Keratinocyte (primary cell): ENCODE results near the gene FAM83D. TPM values are rescaled to one million over a fixed set of nuclear protein-coding genes. Genes with fewer than 3 reads are reported as not detected.

Source experiments
- DNase-seq: peaks from one replicate; pipeline ENCODE4 v3.0.0-alpha.2; 2011; ENCODE audit warnings: low read depth, missing footprints, low spot score
- FAIRE-seq: peaks from 2 replicates; lab custom pipeline; 2011; peaks lifted over from hg19 to GRCh38; lab: Jason Lieb, UNC
- H2AFZ ChIP-seq: 2 replicates; pipeline ENCODE4 v1.6.0; 2012; ENCODE audit warnings: low read length, control low read depth, inconsistent platforms; ENCODE audit not compliant: control insufficient read depth
- H3K27ac ChIP-seq: 2 replicates; pipeline ENCODE4 v1.5.1; 2011; ENCODE audit warnings: low read length; ENCODE audit not compliant: control insufficient read depth, insufficient read depth
- H3K27me3 ChIP-seq: 3 replicates; pipeline ENCODE4 v1.6.0; 2011; ENCODE audit warnings: low read length; ENCODE audit not compliant: control insufficient read depth, insufficient read depth; ENCODE audit errors: extremely low read depth
- H3K36me3 ChIP-seq, 2 experiments: 2 replicates in 1 of 2; 3 replicates in 1 of 2; pipeline ENCODE4 v1.5.1; 2011; ENCODE audit warnings: low read length in 2 of 2, mild to moderate bottlenecking in 1 of 2; ENCODE audit not compliant: control insufficient read depth in 2 of 2, insufficient read depth in 2 of 2; ENCODE audit errors: extremely low read depth in 1 of 2
- H3K4me1 ChIP-seq: 3 replicates; pipeline ENCODE4 v1.5.1; 2011; ENCODE audit warnings: low read length; ENCODE audit not compliant: control insufficient read depth, insufficient read depth; ENCODE audit errors: extremely low read depth
- H3K4me2 ChIP-seq: 3 replicates; pipeline ENCODE4 v1.6.0; 2011; ENCODE audit warnings: low read depth, low read length; ENCODE audit not compliant: control insufficient read depth, insufficient read depth; ENCODE audit errors: extremely low read depth
- H3K4me3 ChIP-seq, 3 experiments: fragments of 200-600 bp in 1 of 3; sonication (generic) in 1 of 3; 2 replicates in 2 of 3; 3 replicates in 1 of 3; pipeline ENCODE4 v1.5.1; 2011 to 2016; ENCODE audit warnings: low read length in 3 of 3, mild to moderate bottlenecking in 3 of 3, control low read depth in 2 of 3, inconsistent platforms in 1 of 3, low read depth in 1 of 3, mixed read lengths in 1 of 3, mixed run types in 1 of 3, moderate library complexity in 1 of 3; ENCODE audit not compliant: control insufficient read depth in 2 of 3, insufficient read depth in 2 of 3; ENCODE audit errors: extremely low read depth in 1 of 3
- H3K79me2 ChIP-seq: 2 replicates; pipeline ENCODE4 v1.6.0; 2012; ENCODE audit warnings: low read length; ENCODE audit not compliant: control insufficient read depth, insufficient read depth
- H3K9ac ChIP-seq: 3 replicates; pipeline ENCODE4 v1.6.0; 2011; ENCODE audit warnings: low read length; ENCODE audit not compliant: control insufficient read depth, insufficient read depth; ENCODE audit errors: extremely low read depth
- H3K9me1 ChIP-seq: 3 replicates; pipeline ENCODE4 v1.6.0; 2011; ENCODE audit warnings: low read length; ENCODE audit not compliant: control insufficient read depth, insufficient read depth; ENCODE audit errors: extremely low read depth
- H3K9me3 ChIP-seq: 2 replicates; pipeline ENCODE4 v1.5.1; 2012; ENCODE audit warnings: low read depth, low read length; ENCODE audit not compliant: control insufficient read depth
- H4K20me1 ChIP-seq: 3 replicates; pipeline ENCODE4 v1.6.0; 2011; ENCODE audit warnings: low read length; ENCODE audit not compliant: control insufficient read depth, insufficient read depth; ENCODE audit errors: extremely low read depth
- EZH2 ChIP-seq: IDR thresholded peaks from one replicate; pipeline ENCODE4 v1.6.1; 2012; ENCODE audit warnings: inconsistent platforms, mild to moderate bottlenecking, low read length, moderate library complexity
- dilution Hi-C: fragments of 300-500 bp; cut with MboI; formaldehyde crosslinking; loops from one replicate; pipeline ENCODE4 v1.7.0; 2020; ENCODE audit warnings: low sequenced_read_pairs; ENCODE audit not compliant: extremely low pct_ligation_motif_present
- polyA plus RNA-seq, 5 experiments: library from polyadenylated mRNA; depleted of rRNA in 3 of 5; stranded (reverse) in 3 of 5; stranded (forward) in 1 of 5; unstranded in 1 of 5; fragments of >200 nt; gene quantifications; 1 replicate in 1 of 5; 2 replicates in 3 of 5; 3 replicates in 1 of 5; pipeline versions ENCODE4 v1.2.1 to v1.2.3, GENCODE V29; 2011 to 2012; ENCODE audit warnings: missing spikeins in 2 of 5, low read depth in 1 of 5, low replicate concordance in 1 of 5
- TF ChIP-seq, protein P1 (sequence below), 3 experiments: IDR thresholded peaks in 1 of 3; conservative IDR thresholded peaks in 1 of 3; optimal IDR thresholded peaks in 1 of 3; 2 replicates in 2 of 3; 3 replicates in 1 of 3; pipeline versions ENCODE3 to v1.5.1; 2011; ENCODE audit warnings: low read length in 3 of 3, mild to moderate bottlenecking in 3 of 3, moderate library complexity in 2 of 3, control low read depth in 1 of 3, inconsistent platforms in 1 of 3; ENCODE audit not compliant: insufficient read depth in 2 of 3; ENCODE audit errors: extremely low read depth in 1 of 3

The FAM83D gene
- polyA plus RNA-seq, 1 donor (not counting 4 experiments of a cell fraction or from before 2014, with no cell fraction given): 32.1 TPM

DNA sequence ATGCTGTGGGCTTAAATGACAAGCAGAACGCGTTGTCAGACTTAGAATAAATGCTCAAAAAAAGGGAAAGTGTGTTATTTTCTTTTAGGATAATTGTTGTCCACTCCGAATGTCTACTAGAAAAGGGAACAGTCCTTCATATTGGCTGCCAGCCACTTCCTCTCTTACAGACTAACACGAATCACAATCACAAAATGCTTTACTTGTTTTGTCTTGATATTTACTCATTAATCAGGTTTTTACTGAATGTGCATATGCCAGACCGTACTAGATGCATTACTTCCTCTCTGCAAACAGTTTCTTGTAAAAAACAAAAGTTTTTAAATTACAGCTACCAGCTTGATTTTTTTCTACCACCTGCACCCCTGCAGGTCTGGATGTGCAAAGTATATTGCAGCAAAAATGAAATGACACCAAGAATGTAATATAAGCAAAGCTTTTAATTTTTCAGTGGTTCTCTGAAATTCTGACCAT, 36.7 kb downstream of the FAM83D start:
- H3K4me2 ChIP-seq: peak overlapping the region; percentile 76
- dilution Hi-C loops: no loop called here
- H3K9me3 ChIP-seq: no peaks in the 10 kb centered on the region
- H3K79me2 ChIP-seq: peaks cover 51% of the 10 kb centered on the region
- H2AFZ ChIP-seq: peak overlapping the region; percentile 95
- TF ChIP-seq, protein P1, sequence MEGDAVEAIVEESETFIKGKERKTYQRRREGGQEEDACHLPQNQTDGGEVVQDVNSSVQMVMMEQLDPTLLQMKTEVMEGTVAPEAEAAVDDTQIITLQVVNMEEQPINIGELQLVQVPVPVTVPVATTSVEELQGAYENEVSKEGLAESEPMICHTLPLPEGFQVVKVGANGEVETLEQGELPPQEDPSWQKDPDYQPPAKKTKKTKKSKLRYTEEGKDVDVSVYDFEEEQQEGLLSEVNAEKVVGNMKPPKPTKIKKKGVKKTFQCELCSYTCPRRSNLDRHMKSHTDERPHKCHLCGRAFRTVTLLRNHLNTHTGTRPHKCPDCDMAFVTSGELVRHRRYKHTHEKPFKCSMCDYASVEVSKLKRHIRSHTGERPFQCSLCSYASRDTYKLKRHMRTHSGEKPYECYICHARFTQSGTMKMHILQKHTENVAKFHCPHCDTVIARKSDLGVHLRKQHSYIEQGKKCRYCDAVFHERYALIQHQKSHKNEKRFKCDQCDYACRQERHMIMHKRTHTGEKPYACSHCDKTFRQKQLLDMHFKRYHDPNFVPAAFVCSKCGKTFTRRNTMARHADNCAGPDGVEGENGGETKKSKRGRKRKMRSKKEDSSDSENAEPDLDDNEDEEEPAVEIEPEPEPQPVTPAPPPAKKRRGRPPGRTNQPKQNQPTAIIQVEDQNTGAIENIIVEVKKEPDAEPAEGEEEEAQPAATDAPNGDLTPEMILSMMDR (optimal IDR thresholded peaks at IDR 0.05 in 1 of 3, IDR thresholded peaks at IDR 0.05 in 1 of 3, conservative IDR thresholded peaks at IDR 0.05 in 1 of 3; ENCODE audit: extremely low read depth in 1 of 3, insufficient read depth in 2 of 3, low read length in 3 of 3): no peak
- no peak for TF ChIP-seq EZH2
- peaks cover 17% of the 10 kb centered on the region for H3K4me1 ChIP-seq
- H3K4me3 ChIP-seq: peak overlapping the region; percentile 86 to 99 (median 96)
- H3K9ac ChIP-seq: peak overlapping the region; percentile 97
- no peaks in the 10 kb centered on the region for H3K27me3 ChIP-seq
- peak overlapping the region; percentile 91 for H3K27ac ChIP-seq
- no peaks in the 10 kb centered on the region for H3K9me1 ChIP-seq
- FAIRE-seq: no peak
- peaks cover 1 to 3% of the 10 kb centered on the region in 2 experiments for H3K36me3 ChIP-seq
- no peaks in the 10 kb centered on the region for H4K20me1 ChIP-seq
- no peak for DNase-seq

DNA sequence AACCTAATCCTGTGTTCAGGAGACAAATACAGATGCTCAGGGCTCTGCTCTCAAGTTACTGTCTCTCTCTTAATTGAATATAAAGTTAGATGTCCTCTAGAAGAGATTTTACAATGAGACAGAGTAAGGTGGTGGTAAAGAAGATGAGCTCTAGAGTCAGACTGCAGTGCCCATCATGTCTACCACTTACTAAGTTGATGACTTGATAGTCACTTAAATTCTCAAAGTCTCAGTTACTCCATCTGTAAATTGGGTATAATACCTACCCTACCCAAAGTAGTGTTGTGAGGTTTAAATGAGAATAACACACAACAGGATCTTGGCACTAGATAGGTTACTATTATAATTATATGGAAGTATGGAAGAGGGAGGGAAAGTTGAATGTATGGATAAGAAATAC, 37.5 kb downstream of the FAM83D start:
- no peak overlapping the region for H3K4me3 ChIP-seq
- H3K27me3 ChIP-seq: no peaks in the 10 kb centered on the region
- no peak for FAIRE-seq
- no peak for DNase-seq
- peaks cover 17% of the 10 kb centered on the region for H3K4me1 ChIP-seq
- H3K27ac ChIP-seq: no peak overlapping the region
- H3K4me2 ChIP-seq: no peak overlapping the region
- H3K79me2 ChIP-seq: peaks cover 52% of the 10 kb centered on the region
- TF ChIP-seq, protein P1 (optimal IDR thresholded peaks at IDR 0.05 in 1 of 3, IDR thresholded peaks at IDR 0.05 in 1 of 3, conservative IDR thresholded peaks at IDR 0.05 in 1 of 3; ENCODE audit: extremely low read depth in 1 of 3, insufficient read depth in 2 of 3, low read length in 3 of 3): no peak
- TF ChIP-seq EZH2: no peak
- no peak overlapping the region for H3K9ac ChIP-seq
- peaks cover 1 to 3% of the 10 kb centered on the region in 2 experiments for H3K36me3 ChIP-seq
- no peaks in the 10 kb centered on the region for H3K9me3 ChIP-seq
- H3K9me1 ChIP-seq: no peaks in the 10 kb centered on the region
- H2AFZ ChIP-seq: no peak overlapping the region
- dilution Hi-C loops: no loop called here
- H4K20me1 ChIP-seq: no peaks in the 10 kb centered on the region
